ENCODE results near the gene NLN. TPM values are rescaled to one million over a fixed set of nuclear protein-coding genes. Genes with fewer than 3 reads are reported as not detected.

Gene NLN
- total and polyA plus RNA-seq, 2 of the 4 experiments (the other 2 are of a cell fraction), result 19.1 to 37.1 TPM

GRCh38 chr5:65831276-65831675, 109.3 kb downstream of the NLN start:
- H3K9me3 ChIP-seq (ENCODE audit: control insufficient read depth, insufficient read depth, low read length), result no peaks in the 10 kb centered on the region
- H2BK5ac ChIP-seq (ENCODE audit: low read depth, low read length, poor library complexity, severe bottlenecking), result no peak overlapping the region
- no peak overlapping the region for H3K4ac ChIP-seq (ENCODE audit: low read depth, low read length)
- dilution Hi-C loops (cut with HindIII; ENCODE audit: low sequenced_read_pairs, unreplicated experiment), result no loop called here
- no peak overlapping the region for H3K9ac ChIP-seq (ENCODE audit: low read depth, low read length)
- H2AK9ac ChIP-seq (replicated peaks; ENCODE audit: low read depth, low read length, poor library complexity), result no peak overlapping the region
- H2BK120ac ChIP-seq (ENCODE audit: low read depth, low read length), result no peak overlapping the region
- H2AFZ ChIP-seq (replicated peaks; ENCODE audit: low read length, poor library complexity), result no peak overlapping the region
- no peaks in the 10 kb centered on the region for H3K36me3 ChIP-seq (ENCODE audit: control insufficient read depth, insufficient read depth, low read length)
- no peak overlapping the region for H3K4me3 ChIP-seq (ENCODE audit: insufficient read depth, low read depth, low read length)
- H3K4me2 ChIP-seq (ENCODE audit: low read depth, low read length), result no peak overlapping the region
- H4K5ac ChIP-seq (ENCODE audit: low read depth, low read length), result no peak overlapping the region
- H3K9me1 ChIP-seq (ENCODE audit: insufficient read depth, low read length), result no peaks in the 10 kb centered on the region; the same call in none of the 2 replicates
- in situ Hi-C loops (cut with MboI; ENCODE audit: low sequenced_read_pairs), result no loop called here
- H3K23ac ChIP-seq (ENCODE audit: low read depth, low read length), result no peak overlapping the region
- H4K20me1 ChIP-seq (ENCODE audit: insufficient read depth, low read length), result no peaks in the 10 kb centered on the region
- H3K27me3 ChIP-seq (ENCODE audit: control insufficient read depth, insufficient read depth, low read length), result no peaks in the 10 kb centered on the region
- no peak overlapping the region for H2BK15ac ChIP-seq (ENCODE audit: low read depth, low read length)
- H4K91ac ChIP-seq (ENCODE audit: insufficient read depth, low read depth, low read length), result no peak overlapping the region
- intact Hi-C loops (cut with micrococcal nuclease), result no loop called here
- no peak for ATAC-seq (ENCODE audit: low read depth)
- H4K8ac ChIP-seq (ENCODE audit: low read depth in 2 of 2, low read length in 2 of 2), result no peak overlapping the region
- CTCF ChIA-PET, result no interaction called here
- H2BK20ac ChIP-seq (ENCODE audit: low read depth, low read length), result no peak overlapping the region
- no peak overlapping the region for H3K56ac ChIP-seq (ENCODE audit: extremely low read depth, insufficient read depth, low read length)
- no peak overlapping the region for H2AK5ac ChIP-seq (ENCODE audit: low read depth, low read length)
- no peaks in the 10 kb centered on the region for H3K79me1 ChIP-seq (ENCODE audit: low read depth in 1 of 2, low read length in 2 of 2)
- BruUV-seq (replicated peaks), result no TSS peak
- TF ChIP-seq ELK1 (IDR thresholded peaks at IDR 0.05; ENCODE audit: borderline replicate concordance, low read depth, low read length) (no peak), BHLHE40 (IDR thresholded peaks at IDR 0.05; ENCODE audit: low read depth, low read length) (no peak), CEBPB (IDR thresholded peaks at IDR 0.05; ENCODE audit: low read depth, low read length) (no peak), RFX5 (IDR thresholded peaks at IDR 0.05; ENCODE audit: low read depth, low read length) (no peak), CTCF (conservative IDR thresholded peaks at IDR 0.05; ENCODE audit: low read depth, low read length) (no peak), FOS (IDR thresholded peaks at IDR 0.05; ENCODE audit: low read depth, low read length) (no peak), CHD1 (IDR thresholded peaks at IDR 0.05; ENCODE audit: low read depth, low read length) (no peak), RCOR1 (IDR thresholded peaks at IDR 0.05; ENCODE audit: insufficient replicate concordance, low read length) (no peak), SMC3 (IDR thresholded peaks at IDR 0.05; ENCODE audit: low read depth, low read length) (no peak), POLR2A (IDR thresholded peaks at IDR 0.05; ENCODE audit: low read depth, low read length) (no peak)
- no peak overlapping the region; the same call in 1 of the 2 replicates for H3K18ac ChIP-seq (ENCODE audit: low read depth, low read length)
- no peak for DNase-seq
- no peak overlapping the region for H3K27ac ChIP-seq (ENCODE audit: insufficient read depth, low read length)
- POLR2A ChIA-PET (ENCODE audit: unreplicated experiment), result interaction anchor here (0.7 kb wide), 1 partner anchor 150 kb away, joined by 3 read pairs; no protein-coding TSS in a partner anchor
- WGBS, 2 experiments (ENCODE audit: extremely low coverage in 2 of 2, insufficient read length in 1 of 2), result 60% methylated on average over 1 of the region's 1 CpG; no CpG with 5 or more reads in 1 of the 2 experiments
- H3K4me1 ChIP-seq (ENCODE audit: control insufficient read depth, insufficient read depth, low read length), result peaks cover 10% of the 10 kb centered on the region
- no peak overlapping the region for H3K14ac ChIP-seq (replicated peaks; ENCODE audit: low read depth, low read length)
